DMS153 treated with DMSO at 0.1 percent for 48 hours (cell line): ENCODE data around the gene GUCA1A.
"Not testable (repeated sequence)": the region's sequence is repeated elsewhere in the genome, so short reads cannot be mapped to it uniquely, and the experiment has no call there.

ENCODE experiments used
- DNase-seq: peaks from one replicate; lab custom pipeline; 2025; ENCODE audit not compliant: unreplicated experiment; lab: John Stamatoyannopoulos, UW

The GUCA1A gene

DNA sequence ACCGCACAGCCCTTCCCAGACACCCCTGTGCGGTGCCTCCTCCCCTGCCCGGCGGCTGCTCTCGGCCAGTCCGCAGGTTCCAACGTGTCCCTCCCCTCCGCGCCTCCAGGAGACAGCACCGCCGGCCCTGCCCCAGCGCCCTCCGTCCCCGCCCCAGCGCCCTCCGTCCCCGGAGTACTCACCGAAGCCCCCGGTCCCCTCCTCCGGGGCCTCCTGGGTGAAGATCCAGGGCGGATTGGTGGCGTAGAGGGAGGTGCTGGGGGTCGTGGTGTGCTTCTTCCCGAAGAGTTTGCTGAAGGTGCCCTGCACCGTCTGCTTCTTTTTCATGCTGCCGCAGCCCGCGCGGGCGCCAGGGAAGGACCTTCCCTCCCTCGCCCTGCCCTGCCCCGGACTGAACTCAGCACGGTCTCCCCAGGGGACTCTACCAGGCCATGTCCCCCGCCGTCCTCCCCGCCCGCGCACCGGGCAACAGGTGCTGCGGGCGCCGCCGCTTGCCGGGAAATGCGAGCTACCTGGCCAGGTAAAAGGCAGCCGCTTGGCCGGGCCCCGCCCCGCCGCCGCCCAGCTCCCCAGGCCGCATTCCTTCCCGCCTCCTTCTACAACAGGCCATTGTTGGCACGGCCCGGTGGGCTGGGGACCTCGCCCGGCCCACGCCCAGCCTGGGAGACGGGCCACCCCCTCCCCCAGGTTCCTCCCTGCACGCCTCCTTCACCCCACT, 30.9 kb upstream of the GUCA1A start, which contains the start of gene C6orf132:
Gene C6orf132 (minus strand): TSS at position 503 of the 718 bp plus-strand sequence. CDS start 176 bp downstream, at position 327.
- DNase-seq = no peak

DNA sequence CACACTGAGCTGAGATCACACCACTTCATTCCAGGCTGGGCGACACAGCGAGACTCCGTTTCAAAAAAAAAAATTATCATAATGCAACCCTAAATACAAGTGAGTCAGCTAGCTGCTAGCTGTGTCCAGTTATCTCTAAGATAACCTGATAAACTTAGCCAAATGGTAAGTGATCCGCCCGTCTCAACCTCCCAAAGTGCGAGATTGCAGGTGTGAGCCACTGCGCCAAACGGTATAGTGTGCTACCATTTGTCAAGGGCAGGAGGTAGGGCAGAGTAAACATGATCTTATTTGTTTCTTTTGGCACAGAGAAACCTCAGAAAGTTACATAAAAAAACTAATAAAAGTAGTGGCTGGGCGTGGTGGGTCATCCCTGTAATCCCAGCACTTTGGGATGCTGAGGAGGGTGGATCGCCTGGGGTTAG, 26.0 kb upstream of the GUCA1A start:
- no peak for DNase-seq

DNA sequence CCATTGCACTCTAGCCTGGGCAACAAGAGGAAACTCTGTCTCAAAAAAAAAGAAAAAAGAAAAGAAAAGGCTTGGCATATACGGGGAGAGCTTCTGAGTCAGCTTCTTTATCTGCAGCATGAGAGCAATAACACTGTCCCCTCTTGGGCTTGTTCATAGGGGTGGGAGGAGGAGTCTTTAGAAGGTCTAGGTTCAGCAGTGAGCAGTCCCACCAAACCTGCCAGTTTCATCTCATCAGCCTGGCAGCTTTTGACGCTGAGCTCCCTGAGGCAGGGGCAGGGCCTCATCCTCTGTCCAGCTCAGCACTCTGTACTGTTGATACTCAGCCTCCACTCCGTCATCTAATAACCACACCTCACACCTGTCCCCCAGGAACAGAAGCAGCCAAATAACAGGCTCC, 25.1 kb upstream of the GUCA1A start:
- DNase-seq = no peak

DNA sequence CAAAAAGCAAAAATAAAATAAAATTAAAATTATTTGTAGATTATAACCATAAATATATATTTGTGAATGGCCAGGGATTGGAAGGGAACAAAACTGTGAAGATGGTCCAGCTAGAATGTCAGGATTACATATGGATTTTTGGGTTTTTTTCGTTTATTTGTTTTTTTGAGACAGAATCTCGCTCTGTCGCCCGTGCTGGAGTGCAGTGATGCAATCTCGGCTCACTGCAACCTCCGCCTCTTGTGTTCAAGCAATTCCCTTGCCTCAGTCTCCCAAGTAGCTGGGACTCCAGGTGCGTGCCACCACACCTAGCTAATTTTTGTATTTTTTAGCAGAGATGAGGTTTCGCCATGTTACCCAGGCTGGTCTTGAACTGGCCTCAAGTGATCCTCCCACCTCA, 22.9 kb upstream of the GUCA1A start:
- no peak for DNase-seq

DNA sequence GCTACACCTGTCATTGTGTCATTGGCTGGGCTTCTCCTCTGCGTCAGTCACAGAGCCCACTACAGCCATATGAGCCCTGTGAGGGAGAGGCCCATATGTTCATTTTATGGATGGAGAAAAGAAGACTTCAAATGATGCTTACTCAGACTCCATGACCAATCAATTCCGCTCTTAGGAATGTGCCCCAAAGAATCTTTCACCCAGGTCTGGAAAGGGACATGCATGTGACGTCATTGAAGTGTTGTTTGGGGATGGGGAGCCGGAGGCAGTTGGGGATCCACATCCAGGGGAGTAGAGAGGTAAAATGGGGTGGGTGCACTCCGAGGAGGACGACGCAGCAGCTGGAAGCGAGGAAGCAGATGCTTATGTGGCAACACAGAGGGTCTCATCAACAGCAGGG, 21.1 kb upstream of the GUCA1A start:
- DNase-seq = no peak

DNA sequence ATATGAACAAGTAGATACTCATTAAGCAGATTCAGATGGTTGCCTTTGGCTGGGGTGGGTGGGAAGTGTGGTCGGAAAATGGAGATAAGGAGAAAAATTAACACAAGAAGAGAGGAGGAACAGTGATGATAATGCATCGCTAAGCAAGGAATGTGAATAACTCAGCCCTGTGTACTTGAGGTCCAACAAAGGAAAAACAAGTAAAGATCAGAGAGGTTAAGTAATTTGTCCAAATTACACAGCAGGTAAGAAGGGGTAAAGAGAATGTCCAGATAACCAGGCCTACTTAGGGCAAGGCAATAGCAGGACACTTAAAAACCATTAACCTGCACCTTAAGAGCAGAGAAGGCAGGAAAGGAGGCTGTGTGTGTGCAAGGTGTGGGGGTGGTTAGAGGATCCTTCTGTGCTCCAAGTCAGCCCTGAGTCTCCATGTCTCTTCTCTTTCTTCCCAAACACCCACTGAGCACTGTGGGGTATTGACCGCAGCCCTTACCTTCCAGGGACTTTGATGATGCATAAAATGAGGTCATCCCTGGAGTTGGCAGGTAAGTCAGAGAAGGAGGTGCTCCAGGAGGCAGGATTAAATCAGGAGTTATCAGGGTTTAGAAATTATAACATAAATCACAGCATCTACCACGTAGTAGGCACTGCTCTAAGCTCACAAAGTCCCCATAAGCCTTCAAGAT, 20.5 kb upstream of the GUCA1A start:
- not testable (repeated sequence) for DNase-seq

DNA sequence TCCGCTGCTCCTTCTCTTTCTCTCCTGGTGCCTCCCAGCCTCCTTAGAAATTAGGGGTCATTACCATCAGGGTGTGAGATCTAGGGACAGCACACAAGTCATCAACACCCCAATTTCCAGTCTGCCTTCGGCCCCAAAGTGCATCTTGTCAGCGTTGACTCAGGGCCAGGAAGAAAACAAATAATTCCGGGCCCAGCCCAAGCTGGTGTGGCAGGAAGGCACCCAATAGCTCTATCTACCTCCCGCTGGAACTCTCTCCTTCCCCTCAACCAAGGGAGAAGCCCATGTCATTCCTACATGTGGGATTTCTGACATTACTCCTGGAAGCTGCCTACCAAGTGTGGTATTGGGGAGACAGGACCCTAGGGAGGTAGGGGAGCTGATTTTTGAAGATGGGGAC, 19.2 kb upstream of the GUCA1A start:
- no peak for DNase-seq

DNA sequence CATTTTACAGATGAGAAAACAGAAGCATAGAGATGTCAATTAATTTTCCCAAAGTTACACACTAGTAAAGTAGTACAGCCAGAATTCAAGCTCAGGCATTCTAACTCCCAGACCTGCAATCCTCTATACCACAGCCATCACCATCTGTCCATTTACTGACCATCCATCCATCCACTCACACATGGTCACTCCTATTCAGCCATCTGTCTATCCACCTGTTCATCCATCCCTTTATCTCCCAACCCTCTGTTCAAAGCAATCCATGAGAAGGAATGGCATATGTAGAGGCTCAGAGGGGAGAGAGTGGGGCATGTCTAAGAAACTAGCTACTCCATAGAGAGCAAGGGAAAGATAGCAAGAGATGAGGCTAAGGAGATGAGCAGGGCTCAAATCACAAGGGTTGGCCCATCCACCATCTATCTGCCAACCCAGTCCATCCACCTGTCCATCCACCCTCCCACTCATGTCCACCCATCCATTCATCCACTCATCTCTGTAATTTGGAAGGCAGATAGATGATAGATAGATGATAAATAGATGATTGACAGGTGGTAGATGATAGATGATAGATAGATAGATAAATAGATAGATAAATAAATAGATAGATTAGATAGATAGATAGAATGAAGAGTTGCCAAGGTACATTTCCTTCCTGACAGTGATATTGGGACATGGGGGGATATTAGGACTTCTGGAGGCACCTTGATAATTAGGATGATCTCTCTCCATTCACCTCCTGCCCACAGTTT, 18.5 kb upstream of the GUCA1A start:
- DNase-seq = no peak

DNA sequence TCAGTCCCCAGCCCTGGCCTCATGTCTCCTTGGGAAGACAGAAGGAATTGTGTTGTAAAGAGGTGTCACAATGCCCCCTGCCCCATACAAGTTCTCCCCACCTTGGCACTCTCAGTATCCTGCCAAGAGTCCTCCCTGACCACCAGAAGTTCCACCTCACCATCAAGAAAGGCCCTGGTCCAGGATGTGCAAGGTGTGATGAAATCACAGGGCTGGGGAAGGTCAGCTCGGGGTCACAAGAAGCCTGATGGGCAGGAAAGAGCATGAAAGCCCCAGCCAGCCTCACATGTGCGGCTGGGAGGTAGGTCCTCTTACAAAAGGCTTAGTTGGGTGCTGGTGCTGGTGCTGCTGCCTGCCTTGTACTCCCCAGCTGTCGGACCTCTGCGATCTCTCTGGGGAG, 17.9 kb upstream of the GUCA1A start:
- DNase-seq = no peak

DNA sequence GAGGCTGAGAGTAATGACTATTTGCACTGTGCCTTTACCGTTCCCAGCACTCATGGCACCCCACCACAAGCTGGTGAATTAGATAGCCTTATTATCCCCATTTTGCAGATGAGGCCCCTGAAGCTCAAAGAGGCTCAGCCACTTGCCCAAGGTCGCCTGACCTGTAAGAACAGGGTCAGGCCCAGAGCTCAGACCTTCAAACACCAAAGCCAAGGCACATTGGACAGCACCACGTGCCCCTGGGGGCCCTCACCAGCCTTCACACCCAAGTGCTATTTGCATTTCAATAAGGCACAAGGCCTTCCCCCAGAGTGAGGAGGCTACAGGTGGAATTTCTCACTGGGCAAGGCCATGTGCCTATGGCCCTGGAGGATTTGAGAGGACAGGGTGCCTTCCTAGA, 16.5 kb upstream of the GUCA1A start:
- DNase-seq = no peak

DNA sequence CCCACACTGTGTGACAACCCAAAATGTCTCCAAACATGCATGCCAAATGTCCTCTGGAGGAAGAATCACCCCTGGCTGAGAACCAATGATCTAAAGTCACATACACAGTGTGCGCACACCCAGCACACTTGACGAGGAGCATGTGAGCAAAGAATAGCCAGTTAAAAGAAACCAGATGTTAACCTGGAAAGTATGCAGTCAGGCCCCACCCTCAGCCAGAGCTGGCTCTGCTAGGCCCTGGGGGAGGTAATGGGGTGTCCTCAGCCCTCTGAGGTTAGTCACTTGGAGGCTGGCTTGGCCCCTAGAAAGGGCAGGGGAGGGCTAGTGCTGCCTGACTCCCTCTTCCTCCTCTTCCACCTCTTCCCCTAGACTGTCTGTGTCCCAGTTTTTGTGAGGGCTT, 15.2 kb upstream of the GUCA1A start:
- no peak for DNase-seq

DNA sequence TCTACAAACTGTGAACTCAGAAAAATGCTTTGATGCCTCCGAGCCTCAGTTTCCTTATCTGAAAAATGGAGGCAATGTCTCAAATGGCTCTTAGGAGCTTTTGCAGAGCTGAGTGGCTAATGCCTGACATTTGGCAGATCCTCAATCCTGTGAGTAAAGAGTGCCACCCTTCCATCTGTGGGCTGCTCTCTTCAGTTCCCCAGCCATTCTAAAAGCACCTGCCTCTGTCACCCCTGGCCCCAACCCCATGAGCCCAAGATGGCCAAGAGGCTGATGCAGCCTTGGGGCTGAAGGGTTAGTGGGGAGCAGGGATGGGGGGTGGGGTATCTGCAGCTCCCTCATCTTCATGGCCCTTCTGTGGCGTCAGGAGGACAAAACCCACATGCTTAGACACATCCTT, 14.5 kb upstream of the GUCA1A start:
- no peak for DNase-seq

DNA sequence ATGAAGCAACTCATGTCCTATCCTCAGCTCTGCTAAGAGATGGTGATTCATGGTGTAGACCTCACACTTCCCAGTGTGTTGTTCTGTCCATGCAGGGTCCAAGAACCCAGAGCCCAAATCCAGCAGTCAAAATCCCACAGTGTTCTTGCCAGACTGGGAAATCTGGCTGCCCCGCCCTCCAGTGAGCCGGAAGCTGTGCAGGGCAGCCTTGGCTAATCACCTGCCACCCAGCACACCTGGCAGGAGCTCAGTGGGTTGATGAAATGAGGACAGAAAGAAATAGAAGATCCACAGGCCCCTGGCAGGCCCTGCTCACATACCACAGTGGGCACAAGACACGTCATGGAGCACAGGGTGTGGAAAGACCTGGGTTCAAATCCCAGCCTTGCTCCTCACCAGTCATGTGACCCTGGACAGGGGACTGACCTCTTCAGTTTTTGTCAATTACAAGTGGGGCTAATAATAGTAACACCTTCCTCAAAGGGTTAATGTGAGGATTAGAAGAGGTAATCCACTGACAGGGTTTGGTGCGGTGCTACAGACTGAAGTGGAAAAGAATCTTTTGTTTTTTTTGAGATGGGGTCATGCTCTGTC, 13.6 kb upstream of the GUCA1A start:
- DNase-seq = no peak

DNA sequence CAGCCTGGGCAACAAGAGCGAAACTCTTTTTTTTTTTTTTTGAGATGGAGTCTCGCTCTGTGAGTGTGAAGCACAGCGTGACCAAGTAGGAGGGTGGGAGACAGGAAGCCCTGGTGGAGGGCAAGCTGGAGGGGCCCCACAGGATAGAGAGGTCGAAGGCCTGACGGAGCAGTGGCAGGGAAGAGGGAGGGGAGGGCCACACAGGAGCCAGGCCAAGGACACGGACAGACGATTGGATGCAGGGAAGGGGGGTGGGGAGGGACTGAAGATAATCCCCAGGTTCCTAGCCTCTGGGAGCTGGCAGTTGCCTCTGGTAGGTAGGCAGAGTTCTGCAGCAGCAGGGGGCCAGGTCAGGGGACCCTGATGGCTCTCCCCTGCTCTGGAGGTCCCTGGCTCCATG, 10.8 kb upstream of the GUCA1A start:
- DNase-seq = no peak

DNA sequence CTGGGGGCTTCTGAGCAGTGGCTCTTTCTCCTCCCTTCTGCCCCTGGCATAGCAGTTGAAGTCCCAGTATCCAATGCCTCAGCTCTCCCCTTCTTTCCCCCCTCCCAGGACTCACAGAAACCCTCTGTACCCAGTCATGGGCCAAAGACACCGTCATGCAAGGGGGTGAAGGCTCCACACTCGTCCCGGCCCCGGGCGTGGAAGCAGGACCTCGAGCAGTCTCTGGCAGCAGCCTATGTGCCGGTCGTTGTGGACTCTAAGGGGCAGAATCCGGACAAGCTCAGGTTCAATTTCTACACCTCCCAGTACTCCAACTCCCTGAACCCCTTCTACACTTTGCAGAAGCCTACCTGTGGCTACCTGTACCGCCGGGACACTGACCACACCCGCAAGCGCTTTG, 10.4 kb upstream of the GUCA1A start:
- DNase-seq = no peak

DNA sequence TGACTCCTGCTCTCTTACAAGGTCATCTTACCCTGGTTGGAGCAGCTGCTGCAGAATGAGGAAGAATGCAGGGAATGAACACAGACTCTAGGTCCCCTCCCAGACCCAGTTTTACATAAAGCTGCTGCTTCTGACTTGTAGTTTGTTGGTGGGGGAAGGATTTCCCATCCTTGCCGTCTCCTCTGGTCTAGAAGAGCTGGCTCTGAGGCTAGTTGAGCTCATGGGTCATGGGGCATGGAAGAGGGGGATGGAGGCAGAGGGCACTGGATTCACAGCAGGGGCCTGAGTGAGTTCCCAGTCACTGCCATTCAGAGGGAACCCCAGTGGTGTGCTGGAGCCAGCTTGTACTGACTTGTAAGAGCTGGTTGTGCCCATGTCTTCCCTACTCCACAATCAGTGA, 9.2 kb upstream of the GUCA1A start:
- DNase-seq = no peak

DNA sequence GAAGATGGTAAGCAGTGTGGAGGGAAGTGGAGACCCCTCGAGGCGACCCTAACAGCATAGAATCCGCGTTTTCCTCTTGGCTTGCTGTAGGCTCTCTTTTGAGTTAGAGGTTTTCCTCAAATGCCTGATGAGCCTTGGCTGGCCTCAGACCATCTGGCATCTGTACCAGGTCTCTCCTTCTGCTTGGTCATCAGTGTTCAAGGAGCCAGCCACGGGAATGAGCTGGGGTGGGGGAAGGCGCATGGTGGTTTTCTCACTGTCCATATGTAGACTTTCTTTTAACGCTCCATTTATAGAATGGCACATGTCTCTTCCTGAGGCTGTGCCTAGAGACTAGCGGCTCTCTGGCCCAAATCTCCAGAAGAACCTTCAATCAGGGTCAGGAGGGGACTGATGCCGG, 8.1 kb upstream of the GUCA1A start:
- DNase-seq = no peak

DNA sequence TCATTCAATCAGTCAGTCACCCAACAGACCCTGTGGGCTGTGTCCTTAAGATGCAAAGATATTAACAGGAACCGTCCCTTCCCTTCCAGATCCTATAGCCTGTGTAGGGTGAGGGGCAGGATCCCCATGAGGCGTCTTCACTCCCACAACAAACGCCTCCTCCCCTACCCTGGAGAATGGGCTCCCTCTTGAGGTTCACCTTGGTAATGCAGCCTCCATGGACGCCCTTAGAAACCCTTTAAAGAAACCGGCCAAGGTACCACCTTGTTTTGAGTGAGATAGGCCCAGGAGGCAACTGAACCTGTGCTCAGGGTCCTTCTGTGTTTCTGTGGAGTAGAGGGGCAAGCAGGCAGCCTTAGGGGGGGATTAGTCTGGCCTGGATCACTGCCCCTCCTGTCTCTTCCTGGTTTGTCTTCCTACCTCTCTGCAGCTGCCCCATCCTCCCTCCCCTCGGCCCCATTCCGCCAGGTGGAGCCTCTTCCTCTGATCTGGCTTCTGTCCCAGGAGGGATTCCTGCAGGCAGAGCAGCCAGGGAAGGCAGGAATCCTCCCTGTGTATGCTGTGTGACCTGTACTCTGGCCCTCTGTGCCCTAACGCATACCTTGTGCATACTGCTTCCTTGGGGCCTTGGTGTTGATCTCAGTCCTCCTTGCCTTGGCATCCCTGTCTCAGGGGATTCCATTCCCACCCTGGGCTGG, 6.6 kb upstream of the GUCA1A start:
- peak; percentile 88 for DNase-seq

DNA sequence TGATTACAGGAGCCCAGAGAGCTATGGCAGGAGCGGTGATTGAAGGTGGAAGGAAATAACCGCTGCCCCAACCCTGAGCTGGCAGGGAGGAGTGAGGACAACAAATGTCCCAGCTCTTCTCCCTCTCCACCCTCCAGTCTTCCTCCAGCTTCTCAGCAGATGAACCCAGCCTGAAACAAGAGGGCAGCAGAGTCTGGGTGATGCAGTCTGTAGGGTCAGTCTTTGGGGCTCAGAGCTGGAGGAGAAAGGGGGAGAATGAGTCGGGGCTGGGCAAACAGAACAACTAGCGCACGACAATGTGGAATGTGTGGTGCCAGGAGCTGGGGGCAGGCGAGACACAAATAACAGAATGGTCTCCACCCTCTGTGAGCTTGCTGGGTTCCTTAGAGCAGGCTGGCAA, 4.5 kb upstream of the GUCA1A start:
- DNase-seq = no peak

DNA sequence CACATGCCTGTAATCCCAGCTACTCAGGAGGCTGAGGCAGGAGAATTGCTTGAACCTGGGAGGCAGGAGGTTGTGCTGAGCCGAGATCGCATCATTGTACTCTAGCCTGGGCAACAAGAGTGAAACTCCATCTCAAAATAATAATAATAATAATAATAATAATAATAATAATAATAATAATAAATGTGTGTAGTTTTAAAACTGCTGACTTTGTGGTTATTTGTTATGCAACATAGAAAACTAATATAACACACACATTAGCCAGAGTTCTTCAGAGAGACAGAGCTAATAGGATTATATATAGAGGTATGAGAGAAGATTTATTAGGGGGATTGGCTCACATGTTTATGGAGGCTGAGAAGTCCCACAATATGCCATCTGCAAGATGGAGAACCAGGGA, 3.4 kb upstream of the GUCA1A start:
- DNase-seq = not testable (repeated sequence)
